Astrocyte (in vitro differentiated cells and primary cell): ENCODE data around the gene ANKRD12.

Source experiments
- EZH2 ChIP-seq: IDR thresholded peaks from 2 replicates; pipeline ENCODE4 v1.6.1; 2012; ENCODE audit warnings: mild to moderate bottlenecking, low read length, inconsistent platforms; ENCODE audit not compliant: insufficient read depth
- TF ChIP-seq, protein P1 (sequence below): IDR thresholded peaks from 2 replicates; pipeline ENCODE4 v1.5.1; 2011; ENCODE audit warnings: low read depth, mild to moderate bottlenecking, inconsistent platforms, low read length, moderate library complexity; ENCODE audit not compliant: insufficient read depth

DNA sequence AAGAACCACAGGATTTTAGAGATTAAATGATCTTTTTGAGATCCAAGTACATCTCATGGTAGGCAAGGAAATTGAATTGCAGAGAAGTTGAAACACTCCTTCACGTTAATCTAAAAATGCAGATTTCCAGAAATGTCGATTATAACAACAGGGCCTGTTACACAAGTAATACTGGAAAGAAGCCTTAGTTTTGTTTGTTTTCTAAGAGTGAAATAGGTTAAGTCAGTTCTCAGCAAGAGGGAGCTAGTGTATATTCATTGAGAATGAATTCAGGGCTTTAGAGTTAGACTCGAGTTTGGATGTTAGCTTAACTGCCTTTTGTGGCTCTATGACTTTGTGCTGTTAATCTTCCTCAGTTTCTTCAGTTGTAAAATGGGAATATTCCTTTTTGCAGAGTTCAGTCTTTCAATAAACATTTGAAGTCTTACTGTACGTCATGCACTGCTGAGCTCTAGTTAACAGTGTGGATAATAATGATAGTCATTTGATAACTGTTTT is 33.2 kb upstream of the ANKRD12 start:
- TF ChIP-seq, protein P1, sequence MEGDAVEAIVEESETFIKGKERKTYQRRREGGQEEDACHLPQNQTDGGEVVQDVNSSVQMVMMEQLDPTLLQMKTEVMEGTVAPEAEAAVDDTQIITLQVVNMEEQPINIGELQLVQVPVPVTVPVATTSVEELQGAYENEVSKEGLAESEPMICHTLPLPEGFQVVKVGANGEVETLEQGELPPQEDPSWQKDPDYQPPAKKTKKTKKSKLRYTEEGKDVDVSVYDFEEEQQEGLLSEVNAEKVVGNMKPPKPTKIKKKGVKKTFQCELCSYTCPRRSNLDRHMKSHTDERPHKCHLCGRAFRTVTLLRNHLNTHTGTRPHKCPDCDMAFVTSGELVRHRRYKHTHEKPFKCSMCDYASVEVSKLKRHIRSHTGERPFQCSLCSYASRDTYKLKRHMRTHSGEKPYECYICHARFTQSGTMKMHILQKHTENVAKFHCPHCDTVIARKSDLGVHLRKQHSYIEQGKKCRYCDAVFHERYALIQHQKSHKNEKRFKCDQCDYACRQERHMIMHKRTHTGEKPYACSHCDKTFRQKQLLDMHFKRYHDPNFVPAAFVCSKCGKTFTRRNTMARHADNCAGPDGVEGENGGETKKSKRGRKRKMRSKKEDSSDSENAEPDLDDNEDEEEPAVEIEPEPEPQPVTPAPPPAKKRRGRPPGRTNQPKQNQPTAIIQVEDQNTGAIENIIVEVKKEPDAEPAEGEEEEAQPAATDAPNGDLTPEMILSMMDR: no peak
- no peak for TF ChIP-seq EZH2
